ENCODE measurements around the gene RALGPS1. TPM values are rescaled to one million over a fixed set of nuclear protein-coding genes. Genes with fewer than 3 reads are reported as not detected.

RALGPS1 gene
- total RNA-seq, 1 donor from 2014 or later: 21.7 TPM

- no peak for DNase-seq
- ChIA-PET CTCF (interaction anchor here (0.6 kb wide), 1 partner anchor 44 kb away, joined by 3 read pairs; no protein-coding TSS in a partner anchor), POLR2A (no interaction called here)
- Mint-ChIP-seq H3K27ac (no peak overlapping the region), H3K27me3 (peaks cover 3% of the 10 kb centered on the region), H3K36me3 (ENCODE audit: low read depth) (no peaks in the 10 kb centered on the region), H3K4me3 (no peak overlapping the region), H3K9me3 (no peaks in the 10 kb centered on the region), H3K4me1 (peaks cover under 1% of the 10 kb centered on the region)
- no peak for ATAC-seq (ENCODE audit: low read depth)
- TF ChIP-seq CTCF (IDR thresholded peaks at IDR 0.05): no peak
- intact Hi-C loops (cut with micrococcal nuclease): no loop called here
These were observed 317.1 kb downstream of the RALGPS1 start for GRCh38 chr9:127231666-127232065.

- ATAC-seq (ENCODE audit: low read depth): no peak
- no peak for DNase-seq
- H3K27ac Mint-ChIP-seq: no peak overlapping the region
- intact Hi-C loops (cut with micrococcal nuclease): no loop called here
- no peaks in the 10 kb centered on the region for H3K36me3 Mint-ChIP-seq (ENCODE audit: low read depth)
- no peaks in the 10 kb centered on the region for H3K9me3 Mint-ChIP-seq
- POLR2A ChIA-PET: no interaction called here
- H3K4me3 Mint-ChIP-seq: no peak overlapping the region
- H3K27me3 Mint-ChIP-seq: peaks cover 3% of the 10 kb centered on the region
- CTCF ChIA-PET: no interaction called here
- TF ChIP-seq CTCF (IDR thresholded peaks at IDR 0.05): no peak
- H3K4me1 Mint-ChIP-seq: no peaks in the 10 kb centered on the region
These were observed 318.4 kb downstream of the RALGPS1 start for GRCh38 chr9:127232833-127233549.

GRCh38 chr9:127233550-127233949, 319.0 kb downstream of the RALGPS1 start:
- DNase-seq (no peak), ATAC-seq (ENCODE audit: low read depth) (no peak)
- POLR2A ChIA-PET: no interaction called here
- Mint-ChIP-seq H3K27ac (no peak overlapping the region), H3K27me3 (peaks cover 3% of the 10 kb centered on the region), H3K36me3 (ENCODE audit: low read depth) (no peaks in the 10 kb centered on the region), H3K4me1 (no peaks in the 10 kb centered on the region), H3K9me3 (no peaks in the 10 kb centered on the region), H3K4me3 (no peak overlapping the region)
- intact Hi-C loops (cut with micrococcal nuclease): no loop called here
- no peak for TF ChIP-seq CTCF (IDR thresholded peaks at IDR 0.05)
- CTCF ChIA-PET: no interaction called here

GRCh38 chr9:127233989-127234388, 319.4 kb downstream of the RALGPS1 start:
- no peak for DNase-seq
- Mint-ChIP-seq H3K4me3 (no peak overlapping the region), H3K4me1 (no peaks in the 10 kb centered on the region), H3K27ac (no peak overlapping the region), H3K36me3 (ENCODE audit: low read depth) (no peaks in the 10 kb centered on the region), H3K9me3 (no peaks in the 10 kb centered on the region), H3K27me3 (peaks cover 3% of the 10 kb centered on the region)
- TF ChIP-seq CTCF (IDR thresholded peaks at IDR 0.05): no peak
- CTCF ChIA-PET: no interaction called here
- POLR2A ChIA-PET: no interaction called here
- no peak for ATAC-seq (ENCODE audit: low read depth)
- intact Hi-C loops (cut with micrococcal nuclease): no loop called here

- ATAC-seq (ENCODE audit: low read depth) (no peak), DNase-seq (no peak)
- POLR2A ChIA-PET: no interaction called here
- Mint-ChIP-seq H3K9me3 (no peaks in the 10 kb centered on the region), H3K27me3 (no peaks in the 10 kb centered on the region), H3K27ac (no peak overlapping the region), H3K4me3 (no peak overlapping the region), H3K4me1 (no peaks in the 10 kb centered on the region), H3K36me3 (ENCODE audit: low read depth) (no peaks in the 10 kb centered on the region)
- CTCF ChIA-PET: no interaction called here
- TF ChIP-seq CTCF (IDR thresholded peaks at IDR 0.05): no peak
- intact Hi-C loops (cut with micrococcal nuclease): no loop called here
These were observed 323.2 kb downstream of the RALGPS1 start for GRCh38 chr9:127237801-127238200.
